Brain pericyte (primary cell): ENCODE data around the gene CRKL.
"Not testable (repeated sequence)": the region's sequence is repeated elsewhere in the genome, so short reads cannot be mapped to it uniquely, and the experiment has no call there.

Experiments
- DNase-seq: peaks from one replicate; pipeline ENCODE4 v3.0.0-alpha.2; 2012; ENCODE audit warnings: low read depth, low spot score

CRKL gene

GRCh38 chr22:20933910-20934309 is 16.7 kb downstream of the CRKL start:
- no peak for DNase-seq

- DNase-seq, result not testable (repeated sequence)
These were observed 17.8 kb downstream of the CRKL start for GRCh38 chr22:20935049-20935448.

GRCh38 chr22:20935780-20936539 is 18.8 kb downstream of the CRKL start:
- DNase-seq, result not testable (repeated sequence)

GRCh38 chr22:20937031-20937793 is 20.0 kb downstream of the CRKL start:
- no peak for DNase-seq

- no peak for DNase-seq
These were observed 20.8 kb downstream of the CRKL start for GRCh38 chr22:20937794-20938671.

- not testable (repeated sequence) for DNase-seq
These were observed 22.4 kb downstream of the CRKL start for GRCh38 chr22:20939457-20940185.

- no peak for DNase-seq
These were observed 23.0 kb downstream of the CRKL start for GRCh38 chr22:20940186-20940651.

GRCh38 chr22:20940904-20941385 is 23.7 kb downstream of the CRKL start:
- no peak for DNase-seq

- not testable (repeated sequence) for DNase-seq
These were observed 25.1 kb downstream of the CRKL start for GRCh38 chr22:20942203-20942902.

- no peak for DNase-seq
These were observed 26.1 kb downstream of the CRKL start for GRCh38 chr22:20943104-20943933.

GRCh38 chr22:20944042-20944441 is 26.8 kb downstream of the CRKL start:
- DNase-seq, result no peak

GRCh38 chr22:20945578-20945934 is 28.3 kb downstream of the CRKL start:
- no peak for DNase-seq

GRCh38 chr22:20946080-20946986 is 29.1 kb downstream of the CRKL start:
- no peak for DNase-seq

- no peak for DNase-seq
These were observed 29.8 kb downstream of the CRKL start for GRCh38 chr22:20946991-20947390.

GRCh38 chr22:20948450-20948849 is 31.2 kb downstream of the CRKL start:
- no peak for DNase-seq

GRCh38 chr22:20948989-20949388 is 31.8 kb downstream of the CRKL start:
- DNase-seq, result no peak

GRCh38 chr22:20949698-20950183 is 32.5 kb downstream of the CRKL start:
- DNase-seq, result no peak
